ENCODE data around the gene KBTBD12. TPM values are rescaled to one million over a fixed set of nuclear protein-coding genes. Genes with fewer than 3 reads are reported as not detected.

KBTBD12 gene
- total and polyA plus RNA-seq, 2 donors, result 1.1 to 2.7 TPM

DNA sequence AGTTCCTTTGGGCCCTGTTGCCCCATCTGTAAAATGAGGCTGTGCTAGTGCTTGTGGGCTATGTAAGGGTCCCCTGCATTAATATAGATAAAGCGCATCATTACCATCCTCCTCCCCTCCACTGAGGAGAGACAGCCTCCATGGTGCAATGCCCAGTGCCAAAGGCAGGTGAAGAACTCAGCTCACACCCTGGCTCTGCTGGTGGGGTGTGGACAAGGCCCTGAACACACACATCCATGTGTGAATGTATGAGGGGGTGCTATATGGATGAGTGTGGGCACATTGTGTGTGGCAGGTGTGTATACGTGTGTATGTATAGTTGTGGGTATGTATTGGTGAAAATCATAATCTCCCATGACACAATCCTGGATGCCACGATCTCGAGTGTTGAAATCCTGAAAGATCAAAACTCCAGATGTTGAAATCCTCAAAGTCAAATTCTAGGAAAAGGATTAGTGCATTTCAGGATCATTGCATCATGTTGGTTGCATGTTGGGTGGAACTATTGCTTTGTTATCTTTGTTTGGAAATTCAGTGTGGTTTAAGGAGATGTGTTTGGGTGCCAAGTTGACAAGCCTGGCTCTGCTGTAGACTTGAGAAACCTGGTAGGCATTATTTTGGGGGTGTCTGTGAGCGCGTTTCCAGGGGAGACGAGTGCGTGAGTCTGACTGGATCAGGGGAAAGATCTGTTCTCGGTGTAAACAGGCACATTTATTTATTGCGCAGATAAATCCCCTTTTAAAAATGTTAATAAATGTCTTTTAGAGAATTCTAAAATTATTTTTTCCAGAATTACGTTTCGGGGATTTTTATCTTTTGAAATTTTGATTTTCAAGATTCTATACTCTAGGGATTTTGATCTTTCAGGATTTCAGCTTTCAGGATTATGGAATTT is 95.2 kb downstream of the KBTBD12 start:
- H3K27ac ChIP-seq (ENCODE audit: low read depth), result no peak overlapping the region
- H3K4me3 ChIP-seq (ENCODE audit: low read depth, low read length), result no peak overlapping the region
- no peaks in the 10 kb centered on the region for H3K36me3 ChIP-seq (ENCODE audit: insufficient read depth)
- WGBS, result 59% methylated on average over 12 of the region's 12 CpGs
- no peak for DNase-seq (ENCODE audit: extremely low spot score)
- no peaks in the 10 kb centered on the region for H3K4me1 ChIP-seq (ENCODE audit: insufficient read depth)

- no peak overlapping the region for H3K27ac ChIP-seq (ENCODE audit: low read depth)
- DNase-seq (ENCODE audit: extremely low spot score), result no peak
- WGBS, result 6% methylated on average over 12 of the region's 12 CpGs
- H3K36me3 ChIP-seq (ENCODE audit: insufficient read depth), result no peaks in the 10 kb centered on the region
- no peak overlapping the region for H3K4me3 ChIP-seq (ENCODE audit: low read depth, low read length)
- no peaks in the 10 kb centered on the region for H3K4me1 ChIP-seq (ENCODE audit: insufficient read depth)
Observed at GRCh38 chr3:128011140-128011539, 96.1 kb downstream of the KBTBD12 start.

GRCh38 chr3:128012050-128012449 is 97.0 kb downstream of the KBTBD12 start:
- WGBS, result 92% methylated on average over 14 of the region's 14 CpGs

DNA sequence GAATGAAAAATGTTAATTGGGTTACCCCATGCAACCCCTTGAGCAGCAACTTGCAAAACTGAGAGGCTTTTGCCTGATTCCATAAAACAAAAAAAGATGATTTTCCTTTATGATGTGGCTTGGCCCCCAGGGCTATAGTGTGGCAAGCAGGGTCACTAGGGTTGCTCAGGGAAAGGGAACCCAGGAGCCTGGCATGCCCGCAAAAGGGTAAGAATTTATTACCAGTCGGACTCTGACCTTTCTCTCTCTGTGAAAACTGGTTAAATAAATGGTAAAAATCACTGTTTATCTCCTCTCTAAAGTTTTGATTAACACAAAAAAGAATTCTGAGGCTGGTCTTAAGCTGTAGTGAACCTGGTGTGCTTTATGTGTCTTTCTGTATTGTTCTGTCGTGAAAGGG is 99.5 kb downstream of the KBTBD12 start:
- 91% methylated on average over 3 of the region's 3 CpGs for WGBS
- no peak for DNase-seq (ENCODE audit: extremely low spot score)
- H3K4me1 ChIP-seq (ENCODE audit: insufficient read depth), result no peaks in the 10 kb centered on the region
- no peaks in the 10 kb centered on the region for H3K36me3 ChIP-seq (ENCODE audit: insufficient read depth)
- no peak overlapping the region for H3K4me3 ChIP-seq (ENCODE audit: low read depth, low read length)
- H3K27ac ChIP-seq (ENCODE audit: low read depth), result no peak overlapping the region

More at GRCh38 chr3:128012050-128012449, 97.0 kb downstream of the KBTBD12 start:
- Histone ChIP-seq H3K4me3 (ENCODE audit: low read depth, low read length) (no peak overlapping the region), H3K27ac (ENCODE audit: low read depth) (no peak overlapping the region), H3K36me3 (ENCODE audit: insufficient read depth) (no peaks in the 10 kb centered on the region), H3K4me1 (ENCODE audit: insufficient read depth) (no peaks in the 10 kb centered on the region)
- no peak for DNase-seq (ENCODE audit: extremely low spot score)

GRCh38 chr3:128016502-128016901 is 101.5 kb downstream of the KBTBD12 start:
- 84% methylated on average over 1 of the region's 1 CpG for WGBS

GRCh38 chr3:128021768-128022372 is 106.8 kb downstream of the KBTBD12 start:
- H3K27ac ChIP-seq (ENCODE audit: low read depth), result no peak overlapping the region
- no peak overlapping the region for H3K4me3 ChIP-seq (ENCODE audit: low read depth, low read length)
- no peak for DNase-seq (ENCODE audit: extremely low spot score)
- H3K4me1 ChIP-seq (ENCODE audit: insufficient read depth), result no peaks in the 10 kb centered on the region
- WGBS, result 73% methylated on average over 10 of the region's 10 CpGs
- no peaks in the 10 kb centered on the region for H3K36me3 ChIP-seq (ENCODE audit: insufficient read depth)

More at GRCh38 chr3:128016502-128016901, 101.5 kb downstream of the KBTBD12 start:
- DNase-seq (ENCODE audit: extremely low spot score), result no peak
- Histone ChIP-seq H3K27ac (ENCODE audit: low read depth) (no peak overlapping the region), H3K4me3 (ENCODE audit: low read depth, low read length) (no peak overlapping the region), H3K36me3 (ENCODE audit: insufficient read depth) (no peaks in the 10 kb centered on the region), H3K4me1 (ENCODE audit: insufficient read depth) (no peaks in the 10 kb centered on the region)

DNA sequence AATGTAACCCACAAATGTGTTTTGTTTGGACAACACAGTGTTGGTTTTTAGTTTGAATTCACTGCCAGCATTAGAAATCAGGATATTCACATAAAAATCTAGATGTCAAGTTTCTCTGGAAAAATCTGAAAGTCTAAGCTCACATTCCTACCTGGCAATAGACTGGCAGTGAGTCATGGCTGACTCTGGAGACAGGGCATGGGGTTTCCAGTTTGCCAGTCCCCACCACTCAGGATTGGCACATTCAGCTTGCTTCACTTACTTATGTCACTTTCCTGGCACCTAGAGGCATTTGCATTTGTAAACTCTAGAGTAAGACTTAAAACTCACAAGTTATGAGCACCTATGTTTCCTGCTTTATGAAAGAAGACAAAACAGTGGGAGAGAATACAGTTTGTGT is 118.1 kb downstream of the KBTBD12 start:
- DNase-seq (ENCODE audit: extremely low spot score), result no peak
- Histone ChIP-seq H3K4me1 (ENCODE audit: insufficient read depth) (no peaks in the 10 kb centered on the region), H3K27ac (ENCODE audit: low read depth) (no peak overlapping the region)

DNA sequence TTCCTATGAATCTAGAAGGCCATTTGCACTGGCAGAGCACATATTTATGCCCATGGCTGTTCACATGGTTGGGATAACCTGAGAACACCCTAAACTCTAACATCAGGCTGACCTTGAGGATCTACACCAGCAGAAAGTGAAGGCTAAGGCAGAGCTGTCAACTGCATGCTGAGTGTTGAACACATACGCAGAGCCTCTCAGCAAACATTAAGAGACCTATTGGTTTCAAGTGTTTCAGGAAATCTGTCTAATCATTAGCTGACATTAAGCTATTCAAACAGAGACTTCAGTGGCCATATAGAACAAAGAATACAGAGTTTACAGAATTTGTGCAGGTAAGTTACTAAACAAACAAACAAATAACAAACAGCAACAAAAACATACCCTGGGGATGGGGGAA is 121.1 kb downstream of the KBTBD12 start:
- no peak overlapping the region for H3K4me3 ChIP-seq (ENCODE audit: low read depth, low read length)
- no peak for DNase-seq (ENCODE audit: extremely low spot score)
- H3K4me1 ChIP-seq (ENCODE audit: insufficient read depth), result no peaks in the 10 kb centered on the region
- no peak overlapping the region for H3K27ac ChIP-seq (ENCODE audit: low read depth)
- H3K36me3 ChIP-seq (ENCODE audit: insufficient read depth), result no peaks in the 10 kb centered on the region
- WGBS, result 81% methylated on average over 1 of the region's 1 CpG

More for the DNA sequence above, 118.1 kb downstream of the KBTBD12 start:
- Histone ChIP-seq H3K36me3 (ENCODE audit: insufficient read depth) (no peaks in the 10 kb centered on the region), H3K4me3 (ENCODE audit: low read depth, low read length) (no peak overlapping the region)

Small RNA genes lying within 50 kb of the gene (small RNA-seq; reads per million reads assigned to genes)
- not detected for gene RNA5SP139

Other genes with a start within 250 kb of the KBTBD12 start
- 11.4 TPM for gene ABTB1, start 242.3 kb upstream of the KBTBD12 start, total RNA-seq
- gene ABTB1, start 242.3 kb upstream of the KBTBD12 start, polyA plus RNA-seq, result 76.6 TPM
- gene MGLL, start 92.7 kb upstream of the KBTBD12 start, total RNA-seq, result 23.4 TPM
- gene MGLL, start 92.7 kb upstream of the KBTBD12 start, polyA plus RNA-seq, result 83.0 TPM
- gene SEC61A1, start 137.2 kb downstream of the KBTBD12 start, total RNA-seq, result 124 TPM
- gene SEC61A1, start 137.2 kb downstream of the KBTBD12 start, polyA plus RNA-seq, result 99.7 TPM
- 24.2 TPM for gene RUVBL1, start 208.6 kb downstream of the KBTBD12 start, total RNA-seq
- gene RUVBL1, start 208.6 kb downstream of the KBTBD12 start, polyA plus RNA-seq, result 28.5 TPM
- gene EEFSEC, start 238.2 kb downstream of the KBTBD12 start, total RNA-seq, result 4.2 TPM
- 18.5 TPM for gene EEFSEC, start 238.2 kb downstream of the KBTBD12 start, polyA plus RNA-seq

Data from urinary bladder (tissue), 4 donors.